ENCODE measurements around the gene PATJ.
"Not testable (repeated sequence)": the region's sequence is repeated elsewhere in the genome, so short reads cannot be mapped to it uniquely, and the experiment has no call there.

PATJ gene

GRCh38 chr1:61741711-61742619 lies at the start of gene PATJ:
PATJ (plus strand) TSS chr1:61742480; CDS start chr1:61762893, 20,413 bp downstream.
- peak; percentile 61 for DNase-seq

GRCh38 chr1:61699911-61700851 lies 42.1 kb upstream of the PATJ start:
- no peak for DNase-seq

- no peak for DNase-seq
These were observed 33.0 kb upstream of the PATJ start for GRCh38 chr1:61708953-61709907.

- DNase-seq = no peak
These were observed 32.4 kb upstream of the PATJ start for GRCh38 chr1:61709908-61710289.

GRCh38 chr1:61711257-61711656 lies 31.0 kb upstream of the PATJ start:
- DNase-seq = not testable (repeated sequence)

- no peak for DNase-seq
These were observed 30.3 kb upstream of the PATJ start for GRCh38 chr1:61711969-61712368.

- not testable (repeated sequence) for DNase-seq
These were observed 23.1 kb upstream of the PATJ start for GRCh38 chr1:61718996-61719663.

- no peak for DNase-seq
These were observed 17.8 kb upstream of the PATJ start for GRCh38 chr1:61724506-61724812.

GRCh38 chr1:61724813-61725694 lies 17.2 kb upstream of the PATJ start, which contains the start of gene TM2D1:
TM2D1 (minus strand) TSS chr1:61725141; CDS start chr1:61725120, 21 bp downstream.
- peak; percentile 75 for DNase-seq

GRCh38 chr1:61727544-61727943 lies 14.7 kb upstream of the PATJ start:
- no peak for DNase-seq

- DNase-seq = not testable (repeated sequence)
These were observed 11.6 kb upstream of the PATJ start for GRCh38 chr1:61730679-61731078.

GRCh38 chr1:61732726-61733125 lies 9.6 kb upstream of the PATJ start:
- DNase-seq = no peak

GRCh38 chr1:61740751-61741700 lies 1.3 kb upstream of the PATJ start:
- no peak for DNase-seq

- no peak for DNase-seq
These were observed 545 bp downstream of the PATJ start for GRCh38 chr1:61742620-61743430.

GRCh38 chr1:61743431-61743705 lies 1.1 kb downstream of the PATJ start:
- no peak for DNase-seq

- DNase-seq = no peak
These were observed 1.7 kb downstream of the PATJ start for GRCh38 chr1:61743716-61744580.

- DNase-seq = no peak
These were observed 4.5 kb downstream of the PATJ start for GRCh38 chr1:61746813-61747212.

GRCh38 chr1:61748566-61748965 lies 6.3 kb downstream of the PATJ start:
- DNase-seq = no peak
